Metanephros (tissue), 2 donors: Measurements from ENCODE around the gene WAPL. TPM values are rescaled to one million over a fixed set of nuclear protein-coding genes. Genes with fewer than 3 reads are reported as not detected.

Experiments used
- small RNA-seq: library from RNA; depleted of rRNA; stranded (forward); fragments of <200 nt; gene quantifications from one replicate; pipeline ENCODE3, GENCODE V24; 2014; ENCODE audit warnings: low replicate concordance
- total RNA-seq: library from RNA; depleted of rRNA; stranded (reverse); fragments of >200 nt; gene quantifications from one replicate; pipeline ENCODE4 v1.2.3, GENCODE V29; 2014

Gene WAPL
- total RNA-seq, result 44.6 TPM

GRCh38 chr10:86521678-86522509 lies at the start of gene WAPL:
Gene WAPL (minus strand): TSS chr10:86521792. CDS start chr10:86518069, 3,723 bp downstream.

Small RNAs within 50 kb of the gene (small RNA-seq; reads per million reads assigned to genes)
- not detected for gene RNU6-780P

Other genes with a start within 250 kb of the WAPL start
- 2.7 TPM for gene GRID1, start 155.0 kb downstream of the WAPL start, total RNA-seq
- not detected for gene OPN4, start 132.8 kb upstream of the WAPL start, total RNA-seq
- 64.6 TPM for gene LDB3, start 146.7 kb upstream of the WAPL start, total RNA-seq
- 53.4 TPM for gene BMPR1A, start 234.8 kb upstream of the WAPL start, total RNA-seq